Central memory CD4-positive, alpha-beta T cell (primary cell): Measurements from ENCODE around the gene PDCD7.
"Not testable (repeated sequence)": the region's sequence is repeated elsewhere in the genome, so short reads cannot be mapped to it uniquely, and the experiment has no call there.

ENCODE experiments used
- DNase-seq: peaks from one replicate; pipeline ENCODE4 v3.0.0; 2022
- total RNA-seq, 3 experiments: gene quantifications; one replicate each; lab custom pipeline; 2026; lab: John Stamatoyannopoulos, UW

The PDCD7 gene
- total RNA-seq: 33.8 to 58.1 (median 57.9) reads per million in 3 experiments

DNA sequence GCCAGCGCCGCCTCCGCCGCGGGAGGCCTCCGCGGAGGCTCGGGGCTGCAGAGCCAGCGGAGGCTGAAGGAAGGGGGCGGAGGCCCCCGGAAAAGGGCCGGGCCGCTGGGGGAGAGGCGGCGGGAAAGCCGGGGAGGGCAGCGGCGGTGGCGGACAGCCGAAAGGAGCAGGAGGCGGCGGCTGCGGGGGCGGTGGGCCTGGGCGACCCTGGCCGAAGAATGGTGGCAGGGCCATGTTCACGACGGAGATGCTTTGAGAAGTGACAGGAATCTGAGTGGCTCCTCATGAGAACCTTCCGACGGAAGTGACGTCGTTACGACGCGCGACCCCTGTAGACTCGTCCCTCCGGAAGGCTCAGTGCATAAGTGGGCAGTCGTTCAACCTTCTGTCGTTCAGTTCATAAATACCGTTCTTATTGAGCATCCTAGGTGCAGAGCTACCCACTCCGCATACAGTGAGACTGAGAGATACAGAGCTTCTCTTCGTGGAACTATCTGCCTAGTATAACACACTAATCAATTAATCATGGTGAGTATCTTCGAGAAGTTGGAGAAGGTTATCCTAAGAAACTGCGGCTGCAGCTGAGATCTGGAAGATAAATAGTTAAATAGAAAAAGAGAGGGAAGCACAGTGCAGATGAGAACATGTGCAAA, at the start of gene PDCD7:
Gene PDCD7, minus strand, starts transcription at position 261 of the 653 bp plus-strand sequence. Its CDS starts 27 bp downstream, at position 234.
- DNase-seq: peak; percentile 81

GRCh38 chr15:65182538-65182937, 48.9 kb upstream of the PDCD7 start:
- DNase-seq: no peak

- DNase-seq: not testable (repeated sequence)
Measured at GRCh38 chr15:65181582-65182353, 48.2 kb upstream of the PDCD7 start.

- no peak for DNase-seq
Measured at GRCh38 chr15:65180167-65180566, 46.6 kb upstream of the PDCD7 start.

GRCh38 chr15:65177901-65178300, 44.3 kb upstream of the PDCD7 start:
- DNase-seq: no peak

- DNase-seq: no peak
Measured at GRCh38 chr15:65176056-65176455, 42.4 kb upstream of the PDCD7 start.

GRCh38 chr15:65175511-65175910, 41.9 kb upstream of the PDCD7 start:
- no peak for DNase-seq

DNA sequence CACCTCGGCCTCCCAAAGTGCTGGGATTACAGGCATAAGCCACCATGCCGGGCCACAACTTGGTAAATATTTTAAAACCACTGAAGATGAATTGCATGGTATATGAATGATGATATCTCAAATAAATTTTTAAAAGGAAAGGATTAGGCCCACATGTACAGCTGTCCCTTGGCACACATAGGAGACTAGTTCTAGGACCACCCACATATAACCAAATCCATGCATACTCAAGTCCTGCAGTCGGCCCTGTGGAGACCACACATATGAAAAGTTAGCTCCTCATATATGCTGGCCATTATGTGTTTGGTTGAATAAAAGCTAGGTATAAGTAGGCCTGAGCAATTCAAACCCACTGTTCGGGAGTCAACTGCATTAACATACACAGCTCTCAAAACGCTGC, 40.9 kb upstream of the PDCD7 start:
- no peak for DNase-seq

GRCh38 chr15:65172531-65172930, 38.9 kb upstream of the PDCD7 start:
- no peak for DNase-seq

- no peak for DNase-seq
Measured at GRCh38 chr15:65171428-65171827, 37.8 kb upstream of the PDCD7 start.

DNA sequence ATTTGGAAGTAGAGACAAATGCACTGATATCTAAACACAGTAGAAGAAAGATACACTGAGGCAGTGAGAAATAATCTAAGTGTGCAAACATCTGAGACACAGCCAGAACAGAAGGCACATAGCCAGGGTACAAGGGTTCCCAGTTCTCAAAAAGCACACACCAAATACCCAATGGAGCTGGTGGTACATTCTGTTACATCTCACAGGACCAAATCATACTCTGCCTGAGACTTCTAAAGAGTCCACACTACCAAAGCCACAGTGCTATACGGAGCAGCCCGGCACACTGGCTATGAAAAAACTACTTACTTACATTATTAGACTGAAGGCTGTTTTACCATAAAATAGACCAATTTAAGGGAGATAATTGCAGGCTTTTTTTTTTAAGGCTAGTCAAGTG, 32.3 kb upstream of the PDCD7 start:
- DNase-seq: no peak

DNA sequence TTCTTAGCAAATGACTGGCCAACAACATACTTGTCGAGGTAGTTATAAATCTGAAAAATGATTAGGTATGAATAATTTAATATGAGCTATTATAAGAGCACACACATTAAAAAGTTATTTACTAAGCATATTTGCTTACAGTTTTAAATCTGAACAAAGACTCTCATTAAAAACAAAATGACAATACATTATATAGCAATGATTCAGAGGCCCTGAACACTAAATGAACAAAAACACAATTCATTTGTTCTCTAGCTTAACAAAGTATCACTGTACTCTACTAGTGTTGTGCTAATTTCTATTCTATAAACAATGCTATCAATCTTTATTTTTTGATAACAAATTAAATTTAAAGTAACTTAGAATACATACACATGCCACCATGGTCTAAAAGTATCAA, 30.5 kb upstream of the PDCD7 start:
- DNase-seq: no peak

GRCh38 chr15:65163041-65163440, 29.4 kb upstream of the PDCD7 start:
- DNase-seq: no peak

DNA sequence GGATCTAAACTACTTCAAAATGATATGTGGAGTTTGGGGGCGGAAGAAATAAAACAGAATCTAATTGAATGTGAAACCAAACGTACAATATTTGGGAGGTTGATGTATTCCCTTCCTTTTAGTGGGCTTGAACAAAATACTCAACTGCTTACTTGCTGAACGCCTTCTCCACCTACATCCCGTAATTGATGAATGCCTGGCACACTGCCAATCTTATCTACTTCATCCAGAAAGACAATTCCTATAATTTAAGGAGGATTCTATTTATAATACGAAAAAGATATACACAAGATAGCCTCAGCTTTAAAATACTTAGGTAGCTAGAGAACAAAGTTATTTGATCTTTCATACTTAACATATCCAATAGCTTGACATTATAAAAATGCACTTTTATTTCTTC, 23.1 kb upstream of the PDCD7 start:
- DNase-seq: no peak

DNA sequence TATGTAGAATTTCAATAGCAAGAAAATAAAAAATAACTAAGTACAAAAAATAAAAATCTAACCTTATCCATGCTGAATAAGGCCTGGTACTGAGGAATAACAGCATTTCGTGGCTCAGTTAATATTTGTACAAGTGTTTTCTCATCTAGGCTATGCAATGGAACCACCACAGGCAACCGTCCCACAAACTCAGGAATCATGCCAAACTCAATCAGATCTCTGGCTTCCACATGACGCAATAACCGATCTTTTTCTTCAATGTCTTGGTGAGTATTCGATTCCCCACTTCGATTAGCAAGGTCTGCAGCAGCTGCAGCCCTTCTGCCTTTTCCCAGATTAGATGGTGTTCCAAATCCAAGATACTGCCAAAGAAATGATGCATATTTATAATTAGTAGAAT, 21.1 kb upstream of the PDCD7 start:
- no peak for DNase-seq

GRCh38 chr15:65147902-65148301, 14.3 kb upstream of the PDCD7 start:
- DNase-seq: no peak

GRCh38 chr15:65146438-65146837, 12.8 kb upstream of the PDCD7 start:
- DNase-seq: no peak

DNA sequence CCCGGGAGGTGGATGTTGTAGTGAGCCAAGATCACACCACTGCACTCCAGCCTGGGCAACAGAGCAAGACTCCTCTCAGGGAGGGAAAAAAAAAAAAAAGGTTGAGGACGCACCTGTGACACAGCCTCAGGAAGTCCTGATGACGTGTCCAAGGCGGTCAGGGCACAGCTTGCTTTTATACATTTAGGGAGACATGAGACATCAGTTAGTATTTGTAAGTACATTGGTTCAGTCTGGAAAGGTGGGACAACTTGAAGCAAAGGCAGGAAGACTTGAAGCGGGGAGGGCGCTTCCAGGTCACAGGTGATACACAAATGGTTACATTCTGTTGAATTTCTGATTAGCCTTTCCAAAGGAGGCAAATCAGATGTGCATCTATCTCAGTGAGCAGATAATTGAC, 5.0 kb upstream of the PDCD7 start:
- DNase-seq: not testable (repeated sequence)

- not testable (repeated sequence) for DNase-seq
Measured at GRCh38 chr15:65137893-65138292, 4.3 kb upstream of the PDCD7 start.

DNA sequence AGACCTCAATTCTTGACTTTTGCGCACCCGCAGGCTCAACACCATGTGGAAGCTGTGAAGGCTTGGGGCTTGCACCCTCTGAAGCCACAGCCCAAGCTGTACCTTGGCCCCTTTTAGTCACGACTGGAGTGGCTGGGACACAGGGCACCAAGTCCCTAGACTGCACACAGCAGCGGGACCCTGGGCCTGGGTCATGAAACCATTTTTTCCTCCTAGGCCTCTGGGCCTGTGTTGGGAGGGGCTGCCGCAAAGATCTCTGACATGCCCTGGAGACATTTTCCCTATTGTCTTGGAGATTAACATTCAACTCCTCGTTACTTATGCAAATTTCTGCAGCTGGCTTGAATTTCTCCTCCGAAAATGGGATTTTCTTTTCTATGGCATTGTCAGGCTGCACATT, 3.5 kb upstream of the PDCD7 start:
- not testable (repeated sequence) for DNase-seq

DNA sequence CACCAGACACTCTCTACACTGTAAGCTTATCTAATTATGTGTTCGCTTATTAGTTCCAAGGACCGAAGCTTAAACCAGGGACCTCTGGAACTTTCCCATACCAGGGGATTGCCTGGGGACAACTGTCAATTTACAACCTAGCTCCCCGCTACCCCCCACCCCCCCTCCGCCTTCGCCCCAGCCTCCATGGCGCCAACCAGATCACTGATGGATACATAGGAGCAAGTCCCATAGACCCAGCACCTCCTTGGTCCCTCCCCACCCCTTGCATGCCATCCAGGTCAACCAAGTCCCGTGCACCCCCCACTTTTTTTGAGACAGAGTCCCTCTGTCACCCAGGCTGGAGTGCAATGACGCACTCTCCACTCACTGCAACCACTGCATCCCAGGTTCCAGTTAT, 930 bp upstream of the PDCD7 start:
- no peak for DNase-seq

DNA sequence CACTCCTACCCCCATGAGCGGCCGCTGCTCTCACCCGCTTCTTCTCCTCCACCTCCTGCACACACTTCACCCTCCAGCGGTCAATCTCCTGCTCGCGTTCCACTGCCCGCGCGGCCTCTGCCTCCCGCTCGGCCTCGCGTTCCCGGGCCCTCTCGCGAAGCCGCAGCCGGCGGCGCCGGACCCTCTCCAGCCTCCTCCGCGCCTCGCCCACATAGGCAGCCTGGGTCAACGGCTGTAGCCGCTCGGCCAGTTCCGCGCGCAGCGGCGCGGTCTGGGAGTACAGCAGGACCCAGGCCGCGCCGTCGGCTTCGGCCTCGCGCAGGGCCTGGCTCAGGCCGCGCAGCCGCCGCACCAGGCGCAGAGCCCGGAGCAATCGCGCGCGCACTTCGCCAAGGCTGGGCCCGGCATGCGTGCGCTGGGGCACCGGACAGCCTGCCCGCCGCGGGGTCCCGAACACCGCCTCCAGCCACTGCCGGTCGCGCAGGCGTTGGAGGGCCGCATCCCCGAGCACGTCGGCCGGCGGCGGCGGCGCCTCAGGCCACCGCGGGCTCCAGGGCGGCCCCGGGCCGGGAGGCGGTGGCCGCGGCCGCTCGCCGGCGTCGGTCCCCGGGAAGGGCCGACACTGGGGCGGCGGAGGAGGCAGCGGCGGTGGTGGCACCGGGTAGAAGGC, 595 bp downstream of the PDCD7 start:
- DNase-seq: peak; percentile 1

GRCh38 chr15:65130941-65131340, 2.7 kb downstream of the PDCD7 start:
- DNase-seq: no peak

GRCh38 chr15:65115542-65115941, 18.1 kb downstream of the PDCD7 start:
- DNase-seq: no peak
